Central memory CD8-positive, alpha-beta T cell (primary cell): ENCODE results near the gene TEX13A.

Source experiments
- ATAC-seq: fragments of 150-1000 bp; cut with Tn5 transposase; replicated peaks from 2 replicates; pipeline ENCODE4 v1.10.0; 2022; ENCODE audit warnings: mild to moderate bottlenecking, moderate FRiP score, moderate number of reproducible peaks; ENCODE audit not compliant: poor library complexity, severe bottlenecking; ENCODE audit errors: extremely low read depth
- DNase-seq, 2 donors: peaks; one replicate each; pipeline ENCODE4 v3.0.0; 2021; ENCODE audit warnings: low spot score in 2 of 2
- H3K27ac Mint-ChIP-seq: one replicate; pipeline ENCODE4 v1.8.0; 2022; ENCODE audit warnings: low read depth, mild to moderate bottlenecking, moderate library complexity, mixed read lengths
- H3K27me3 Mint-ChIP-seq: one replicate; pipeline ENCODE4 v1.8.0; 2022; ENCODE audit warnings: mixed read lengths
- H3K36me3 Mint-ChIP-seq: one replicate; pipeline ENCODE4 v1.8.0; 2022; ENCODE audit warnings: mild to moderate bottlenecking, moderate library complexity, mixed read lengths; ENCODE audit not compliant: insufficient read depth
- H3K4me1 Mint-ChIP-seq: one replicate; pipeline ENCODE4 v1.8.0; 2022; ENCODE audit warnings: mixed read lengths
- H3K4me3 Mint-ChIP-seq: one replicate; pipeline ENCODE4 v1.8.0; 2022; ENCODE audit warnings: mild to moderate bottlenecking, moderate library complexity, mixed read lengths
- H3K9me3 Mint-ChIP-seq: one replicate; pipeline ENCODE4 v1.8.0; 2022; ENCODE audit warnings: mixed read lengths

The TEX13A gene

GRCh38 chrX:105221374-105221773, 880 bp upstream of the TEX13A start:
- no peak for DNase-seq
- H3K27ac Mint-ChIP-seq, result no peak overlapping the region
- no peak for ATAC-seq
- H3K4me1 Mint-ChIP-seq, result no peaks in the 10 kb centered on the region
- no peaks in the 10 kb centered on the region for H3K36me3 Mint-ChIP-seq
- H3K9me3 Mint-ChIP-seq, result peaks cover 10% of the 10 kb centered on the region
- no peaks in the 10 kb centered on the region for H3K27me3 Mint-ChIP-seq
- no peak overlapping the region for H3K4me3 Mint-ChIP-seq

DNA sequence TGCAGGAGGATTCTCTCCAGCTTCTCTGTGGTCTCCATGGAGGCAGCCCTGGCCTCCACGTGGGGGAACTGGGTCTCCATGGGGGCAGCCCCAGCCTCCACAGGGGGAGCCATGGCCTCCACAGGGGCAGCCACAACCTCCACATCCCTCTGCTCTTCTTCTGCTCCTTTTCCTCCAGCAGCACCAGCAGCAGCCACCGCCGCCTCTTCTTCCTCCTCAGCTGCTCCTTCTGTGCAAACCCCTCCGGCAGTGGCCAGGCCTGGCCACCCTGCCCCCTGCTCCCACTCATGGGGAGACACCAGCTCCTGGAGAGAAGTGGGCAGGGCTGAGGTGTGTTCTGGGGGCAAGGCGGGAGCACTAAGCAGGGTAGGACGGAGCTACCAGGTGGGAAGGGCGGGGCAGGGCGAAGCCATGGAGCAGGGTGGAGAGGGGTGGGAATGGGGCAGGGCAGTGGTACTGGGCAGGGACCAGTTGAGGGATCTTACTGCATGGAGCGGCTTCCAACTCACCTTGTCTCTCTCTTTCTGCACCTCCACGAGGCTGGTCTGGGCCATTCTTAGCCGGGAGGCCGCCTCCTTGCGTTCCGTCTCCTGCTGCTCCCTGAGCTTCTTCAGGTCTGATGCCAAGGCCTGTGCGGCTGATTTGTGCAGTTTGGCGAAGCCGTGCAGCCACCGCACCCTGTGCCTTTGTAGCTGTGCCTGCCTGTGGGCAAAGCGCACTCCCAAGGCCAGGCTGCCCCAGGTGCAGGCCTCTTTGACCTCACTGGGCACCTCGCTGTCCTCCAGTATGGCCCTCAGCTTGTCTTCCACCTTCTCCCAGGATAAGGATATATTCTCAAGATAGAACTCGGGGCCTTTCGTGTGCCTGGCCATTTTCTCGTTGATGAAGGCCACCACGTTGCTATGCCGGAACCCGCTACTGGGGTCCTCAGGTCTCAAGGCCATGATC, 766 bp downstream of the TEX13A start:
- Mint-ChIP-seq H3K4me1 (no peaks in the 10 kb centered on the region), H3K9me3 (peaks cover 14% of the 10 kb centered on the region), H3K36me3 (no peaks in the 10 kb centered on the region), H3K27me3 (no peaks in the 10 kb centered on the region), H3K4me3 (no peak overlapping the region), H3K27ac (no peak overlapping the region)
- no peak for ATAC-seq
- DNase-seq, result no peak

- Mint-ChIP-seq H3K36me3 (no peaks in the 10 kb centered on the region), H3K27me3 (no peaks in the 10 kb centered on the region), H3K4me3 (no peak overlapping the region), H3K27ac (no peak overlapping the region), H3K9me3 (peaks cover 11% of the 10 kb centered on the region), H3K4me1 (no peaks in the 10 kb centered on the region)
- ATAC-seq (no peak), DNase-seq (no peak)
Measured at GRCh38 chrX:105211066-105211575, 9.4 kb downstream of the TEX13A start.

DNA sequence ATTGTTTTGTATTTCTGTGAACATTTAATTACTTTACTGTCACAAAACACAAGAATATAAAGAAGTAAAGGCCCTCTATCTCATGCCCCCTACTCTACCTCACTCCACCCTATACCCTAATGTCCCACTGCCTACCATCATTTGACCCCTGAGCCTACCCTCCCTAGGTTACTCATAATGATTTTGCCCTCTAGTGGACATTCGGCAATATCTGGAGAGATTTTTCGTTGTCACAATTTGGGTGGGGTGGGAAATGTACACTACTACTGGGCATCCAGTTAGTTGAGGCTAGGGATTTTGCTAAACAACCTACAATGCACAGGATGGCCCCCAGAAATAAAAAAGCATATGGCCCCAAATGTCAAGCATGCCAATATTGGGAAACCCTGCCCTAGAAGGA, 10.2 kb downstream of the TEX13A start:
- Mint-ChIP-seq H3K27ac (no peak overlapping the region), H3K36me3 (no peaks in the 10 kb centered on the region), H3K27me3 (no peaks in the 10 kb centered on the region), H3K4me1 (no peaks in the 10 kb centered on the region), H3K9me3 (peaks cover 11% of the 10 kb centered on the region), H3K4me3 (no peak overlapping the region)
- no peak for ATAC-seq
- DNase-seq, result no peak

- H3K36me3 Mint-ChIP-seq, result no peaks in the 10 kb centered on the region
- H3K27ac Mint-ChIP-seq, result no peak overlapping the region
- H3K4me1 Mint-ChIP-seq, result no peaks in the 10 kb centered on the region
- peaks cover 6% of the 10 kb centered on the region for H3K9me3 Mint-ChIP-seq
- H3K4me3 Mint-ChIP-seq, result no peak overlapping the region
- H3K27me3 Mint-ChIP-seq, result no peaks in the 10 kb centered on the region
- ATAC-seq (no peak), DNase-seq (no peak)
Measured at GRCh38 chrX:105209406-105209805, 11.1 kb downstream of the TEX13A start.

GRCh38 chrX:105191878-105192277, 28.6 kb downstream of the TEX13A start:
- ATAC-seq (no peak), DNase-seq (no peak)
- H3K27me3 Mint-ChIP-seq, result no peaks in the 10 kb centered on the region
- H3K4me1 Mint-ChIP-seq, result no peaks in the 10 kb centered on the region
- no peaks in the 10 kb centered on the region for H3K36me3 Mint-ChIP-seq
- no peak overlapping the region for H3K4me3 Mint-ChIP-seq
- no peaks in the 10 kb centered on the region for H3K9me3 Mint-ChIP-seq
- H3K27ac Mint-ChIP-seq, result no peak overlapping the region

- H3K36me3 Mint-ChIP-seq, result no peaks in the 10 kb centered on the region
- no peak overlapping the region for H3K4me3 Mint-ChIP-seq
- no peaks in the 10 kb centered on the region for H3K9me3 Mint-ChIP-seq
- DNase-seq (no peak), ATAC-seq (no peak)
- H3K27me3 Mint-ChIP-seq, result no peaks in the 10 kb centered on the region
- H3K27ac Mint-ChIP-seq, result no peak overlapping the region
- no peaks in the 10 kb centered on the region for H3K4me1 Mint-ChIP-seq
Measured at GRCh38 chrX:105190252-105190853, 30.1 kb downstream of the TEX13A start.

DNA sequence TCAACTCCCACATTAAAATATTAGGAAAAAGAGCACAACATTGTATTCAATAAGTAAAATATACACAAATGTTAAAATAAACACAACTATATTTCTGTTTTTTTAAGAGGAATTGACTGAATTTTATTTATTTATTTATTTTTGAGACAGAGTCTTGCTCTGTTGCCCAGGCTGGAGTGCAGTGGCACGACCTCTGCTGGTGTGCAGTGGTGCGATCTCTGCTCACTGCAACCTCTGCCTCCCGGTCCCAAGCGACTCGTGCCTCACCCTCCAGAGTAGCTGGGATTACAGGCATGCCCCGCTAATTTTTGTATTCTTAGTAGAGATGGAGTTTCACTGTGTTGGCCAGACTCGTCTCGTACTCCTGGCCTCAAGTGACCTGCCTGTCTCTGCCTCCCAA, 31.4 kb downstream of the TEX13A start:
- H3K4me1 Mint-ChIP-seq, result no peaks in the 10 kb centered on the region
- ATAC-seq (no peak), DNase-seq (no peak)
- H3K27ac Mint-ChIP-seq, result no peak overlapping the region
- no peak overlapping the region for H3K4me3 Mint-ChIP-seq
- no peaks in the 10 kb centered on the region for H3K27me3 Mint-ChIP-seq
- no peaks in the 10 kb centered on the region for H3K9me3 Mint-ChIP-seq
- no peaks in the 10 kb centered on the region for H3K36me3 Mint-ChIP-seq

DNA sequence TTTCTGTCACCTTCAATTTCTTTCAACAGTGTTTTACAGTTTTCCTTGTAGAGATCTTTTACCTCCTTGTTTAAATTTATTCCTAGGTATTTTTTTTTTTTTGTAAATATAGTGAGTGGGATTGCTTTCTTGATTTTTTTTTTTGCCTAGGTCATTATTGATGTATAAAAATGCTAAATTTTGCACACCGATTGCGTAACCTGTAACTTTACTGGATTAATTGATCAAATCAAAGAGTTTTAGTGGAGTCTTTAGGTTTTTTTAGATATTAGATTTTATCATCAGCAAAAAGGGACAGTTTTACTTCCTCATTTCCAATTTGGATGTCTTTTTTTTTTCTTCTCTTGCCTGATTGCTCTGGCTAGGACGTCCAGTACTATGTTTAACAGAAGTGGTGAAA, 40.9 kb downstream of the TEX13A start:
- Mint-ChIP-seq H3K4me1 (no peaks in the 10 kb centered on the region), H3K27me3 (no peaks in the 10 kb centered on the region), H3K27ac (no peak overlapping the region), H3K4me3 (no peak overlapping the region), H3K36me3 (no peaks in the 10 kb centered on the region), H3K9me3 (no peaks in the 10 kb centered on the region)
- DNase-seq (no peak), ATAC-seq (no peak)

DNA sequence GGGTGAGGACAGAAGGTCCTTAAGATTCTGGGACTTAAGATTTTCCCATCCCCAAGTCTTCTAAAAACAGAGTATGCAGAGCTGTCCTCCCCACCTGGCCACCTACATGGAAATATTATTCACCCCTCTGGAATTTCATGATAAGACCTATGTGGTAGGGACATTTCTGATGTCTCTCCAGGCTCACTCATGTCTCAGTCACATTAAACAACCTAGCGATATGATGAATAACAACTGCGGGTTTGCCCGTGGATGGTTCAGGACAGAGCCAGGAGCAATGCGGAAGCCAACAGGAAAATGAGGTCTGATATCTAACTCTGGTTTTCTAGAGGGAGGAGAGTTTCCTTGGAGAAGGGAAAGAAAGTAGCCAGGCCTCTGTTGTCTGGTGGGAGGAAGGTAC, 47.4 kb downstream of the TEX13A start:
- no peaks in the 10 kb centered on the region for H3K4me1 Mint-ChIP-seq
- no peaks in the 10 kb centered on the region for H3K36me3 Mint-ChIP-seq
- H3K27me3 Mint-ChIP-seq, result no peaks in the 10 kb centered on the region
- no peak overlapping the region for H3K27ac Mint-ChIP-seq
- H3K4me3 Mint-ChIP-seq, result no peak overlapping the region
- no peaks in the 10 kb centered on the region for H3K9me3 Mint-ChIP-seq
- ATAC-seq, result no peak
- DNase-seq, result no peak
